H54 (cell line): ENCODE data around the gene SNTB2.

Source experiments
- DNase-seq: peaks from one replicate; pipeline ENCODE4 v3.0.0; 2011; ENCODE audit warnings: low spot score, mixed read lengths; ENCODE audit not compliant: insufficient read length
- FAIRE-seq: peaks from 3 replicates; lab custom pipeline; 2011; peaks lifted over from hg19 to GRCh38; lab: Jason Lieb, UNC
- POLR2A ChIP-seq: IDR thresholded peaks from 2 replicates; pipeline ENCODE4 v1.6.1; 2011; ENCODE audit warnings: low read depth, mild to moderate bottlenecking, low read length

SNTB2 gene

GRCh38 chr16:69351309-69352027 is 164.5 kb downstream of the SNTB2 start, which contains the start of gene TMED6:
TMED6 (minus strand) TSS chr16:69351786; CDS start chr16:69351753, 33 bp downstream.
- no peak for DNase-seq
- FAIRE-seq: no peak
- TF ChIP-seq POLR2A: no peak
